GM21717 (cell line): ENCODE data around the gene TNKS2.
"Not testable (repeated sequence)": the region's sequence is repeated elsewhere in the genome, so short reads cannot be mapped to it uniquely, and the experiment has no call there.

ENCODE experiments used
- ATAC-seq: cut with Tn5 transposase; IDR thresholded peaks from one replicate; pipeline ENCODE4 v1.9.1; 2021; ENCODE audit warnings: mild to moderate bottlenecking, moderate library complexity; ENCODE audit not compliant: unreplicated experiment

Gene TNKS2

GRCh38 chr10:91797874-91798648 lies at the start of gene TNKS2:
Gene TNKS2, plus strand, starts transcription at chr10:91798426. Its CDS starts 265 bp downstream, at chr10:91798691.
- peak; percentile 64 for ATAC-seq

GRCh38 chr10:91749592-91749991 lies 48.6 kb upstream of the TNKS2 start:
- not testable (repeated sequence) for ATAC-seq

- no peak for ATAC-seq
Measured at GRCh38 chr10:91756286-91756685, 41.9 kb upstream of the TNKS2 start.

GRCh38 chr10:91758303-91759146 lies 39.7 kb upstream of the TNKS2 start:
- ATAC-seq: no peak

- ATAC-seq: no peak
Measured at GRCh38 chr10:91759581-91759986, 38.6 kb upstream of the TNKS2 start.

- no peak for ATAC-seq
Measured at GRCh38 chr10:91761721-91762120, 36.5 kb upstream of the TNKS2 start.

GRCh38 chr10:91762878-91763277 lies 35.3 kb upstream of the TNKS2 start:
- ATAC-seq: no peak

- ATAC-seq: no peak
Measured at GRCh38 chr10:91766676-91767075, 31.6 kb upstream of the TNKS2 start.

- ATAC-seq: no peak
Measured at GRCh38 chr10:91768123-91768522, 30.1 kb upstream of the TNKS2 start.

- no peak for ATAC-seq
Measured at GRCh38 chr10:91771907-91772306, 26.3 kb upstream of the TNKS2 start.

GRCh38 chr10:91772461-91772860 lies 25.8 kb upstream of the TNKS2 start:
- ATAC-seq: no peak

GRCh38 chr10:91772869-91773268 lies 25.4 kb upstream of the TNKS2 start:
- ATAC-seq: no peak

GRCh38 chr10:91774571-91774970 lies 23.7 kb upstream of the TNKS2 start:
- no peak for ATAC-seq

GRCh38 chr10:91775731-91776130 lies 22.5 kb upstream of the TNKS2 start:
- ATAC-seq: no peak

- no peak for ATAC-seq
Measured at GRCh38 chr10:91776266-91776665, 22.0 kb upstream of the TNKS2 start.

- ATAC-seq: no peak
Measured at GRCh38 chr10:91778485-91778884, 19.7 kb upstream of the TNKS2 start.

GRCh38 chr10:91779011-91779605 lies 19.1 kb upstream of the TNKS2 start:
- ATAC-seq: no peak

GRCh38 chr10:91782539-91782938 lies 15.7 kb upstream of the TNKS2 start:
- no peak for ATAC-seq

- ATAC-seq: no peak
Measured at GRCh38 chr10:91785830-91786229, 12.4 kb upstream of the TNKS2 start.

GRCh38 chr10:91787258-91787657 lies 11.0 kb upstream of the TNKS2 start:
- ATAC-seq: no peak

- no peak for ATAC-seq
Measured at GRCh38 chr10:91787810-91788209, 10.4 kb upstream of the TNKS2 start.

- ATAC-seq: no peak
Measured at GRCh38 chr10:91788527-91788926, 9.7 kb upstream of the TNKS2 start.
